NCI-H345 (cell line): Measurements from ENCODE around the gene PKP4.

ENCODE experiments used
- DNase-seq: peaks from one replicate; lab custom pipeline; 2025; lab: John Stamatoyannopoulos, UW

The PKP4 gene

GRCh38 chr2:158499383-158499782, 42.6 kb downstream of the PKP4 start:
- no peak for DNase-seq

- DNase-seq: no peak
Observed at GRCh38 chr2:158500333-158500732, 43.6 kb downstream of the PKP4 start.

- peak; percentile 85 for DNase-seq
Observed at GRCh38 chr2:158501301-158501700, 44.5 kb downstream of the PKP4 start.

GRCh38 chr2:158502974-158503373, 46.2 kb downstream of the PKP4 start:
- no peak for DNase-seq

GRCh38 chr2:158504088-158504487, 47.3 kb downstream of the PKP4 start:
- DNase-seq: no peak

GRCh38 chr2:158505448-158505934, 48.7 kb downstream of the PKP4 start:
- no peak for DNase-seq

- DNase-seq: no peak
Observed at GRCh38 chr2:158507141-158507540, 50.4 kb downstream of the PKP4 start.

GRCh38 chr2:158507679-158508078, 50.9 kb downstream of the PKP4 start:
- no peak for DNase-seq

- no peak for DNase-seq
Observed at GRCh38 chr2:158509928-158510797, 53.4 kb downstream of the PKP4 start.

- no peak for DNase-seq
Observed at GRCh38 chr2:158510887-158511286, 54.1 kb downstream of the PKP4 start.

- no peak for DNase-seq
Observed at GRCh38 chr2:158511706-158512105, 55.0 kb downstream of the PKP4 start.

- no peak for DNase-seq
Observed at GRCh38 chr2:158512323-158512722, 55.6 kb downstream of the PKP4 start.

- DNase-seq: no peak
Observed at GRCh38 chr2:158513841-158514240, 57.1 kb downstream of the PKP4 start.

GRCh38 chr2:158518084-158518483, 61.3 kb downstream of the PKP4 start:
- DNase-seq: no peak

- no peak for DNase-seq
Observed at GRCh38 chr2:158519481-158519880, 62.7 kb downstream of the PKP4 start.

- no peak for DNase-seq
Observed at GRCh38 chr2:158529379-158530259, 72.9 kb downstream of the PKP4 start.

- DNase-seq: no peak
Observed at GRCh38 chr2:158530829-158531228, 74.1 kb downstream of the PKP4 start.

GRCh38 chr2:158533009-158533408, 76.3 kb downstream of the PKP4 start:
- no peak for DNase-seq

- peak; percentile 83 for DNase-seq
Observed at GRCh38 chr2:158539176-158540005, 82.6 kb downstream of the PKP4 start.

GRCh38 chr2:158542577-158542976, 85.8 kb downstream of the PKP4 start:
- DNase-seq: no peak

- no peak for DNase-seq
Observed at GRCh38 chr2:158543957-158544356, 87.2 kb downstream of the PKP4 start.

GRCh38 chr2:158544998-158545397, 88.2 kb downstream of the PKP4 start:
- no peak for DNase-seq
